Progenitor cell of endocrine pancreas (in vitro differentiated cells): ENCODE results near the gene RTEL1. TPM values are rescaled to one million over a fixed set of nuclear protein-coding genes. Genes with fewer than 3 reads are reported as not detected.

ENCODE experiments used
- DNase-seq: peaks from one replicate; pipeline ENCODE4 v3.0.0; 2021; ENCODE audit warnings: low spot score; ENCODE audit not compliant: unreplicated experiment
- H3K27ac Mint-ChIP-seq: 2 replicates; pipeline ENCODE4 v1.8.0; 2021; ENCODE audit warnings: mild to moderate bottlenecking, moderate library complexity, mixed read lengths
- H3K27me3 Mint-ChIP-seq: 2 replicates; pipeline ENCODE4 v1.8.0; 2021; ENCODE audit warnings: mixed read lengths
- H3K36me3 Mint-ChIP-seq: 2 replicates; pipeline ENCODE4 v1.8.0; 2022; ENCODE audit warnings: mixed read lengths; ENCODE audit not compliant: insufficient read depth
- H3K4me1 Mint-ChIP-seq: 2 replicates; pipeline ENCODE4 v1.8.0; 2021; ENCODE audit warnings: low read depth, mixed read lengths
- H3K4me3 Mint-ChIP-seq: 2 replicates; pipeline ENCODE4 v1.8.0; 2021; ENCODE audit warnings: low read depth, mild to moderate bottlenecking, moderate library complexity, mixed read lengths
- H3K9me3 Mint-ChIP-seq: 2 replicates; pipeline ENCODE4 v1.8.0; 2021; ENCODE audit warnings: low read depth, mixed read lengths
- total RNA-seq: library from RNA; stranded (reverse); gene quantifications from 2 replicates; pipeline ENCODE4 v1.2.1, GENCODE V29; 2021
- TF ChIP-seq, protein P1 (sequence below): fragments of 200-600 bp; sonication (generic); IDR thresholded peaks from one replicate; pipeline ENCODE4 v1.5.0; 2021; ENCODE audit warnings: antibody characterized with exemption, mild to moderate bottlenecking; ENCODE audit not compliant: unreplicated experiment

The RTEL1 gene
- total RNA-seq, 1 donor from 2014 or later = 35.5 TPM

- Mint-ChIP-seq H3K9me3 (peaks cover 5% of the 10 kb centered on the region), H3K27ac (no peak overlapping the region), H3K27me3 (no peaks in the 10 kb centered on the region), H3K4me3 (no peak overlapping the region), H3K4me1 (peaks cover 2% of the 10 kb centered on the region), H3K36me3 (peaks cover 27% of the 10 kb centered on the region)
- DNase-seq = no peak
- TF ChIP-seq, protein P1, sequence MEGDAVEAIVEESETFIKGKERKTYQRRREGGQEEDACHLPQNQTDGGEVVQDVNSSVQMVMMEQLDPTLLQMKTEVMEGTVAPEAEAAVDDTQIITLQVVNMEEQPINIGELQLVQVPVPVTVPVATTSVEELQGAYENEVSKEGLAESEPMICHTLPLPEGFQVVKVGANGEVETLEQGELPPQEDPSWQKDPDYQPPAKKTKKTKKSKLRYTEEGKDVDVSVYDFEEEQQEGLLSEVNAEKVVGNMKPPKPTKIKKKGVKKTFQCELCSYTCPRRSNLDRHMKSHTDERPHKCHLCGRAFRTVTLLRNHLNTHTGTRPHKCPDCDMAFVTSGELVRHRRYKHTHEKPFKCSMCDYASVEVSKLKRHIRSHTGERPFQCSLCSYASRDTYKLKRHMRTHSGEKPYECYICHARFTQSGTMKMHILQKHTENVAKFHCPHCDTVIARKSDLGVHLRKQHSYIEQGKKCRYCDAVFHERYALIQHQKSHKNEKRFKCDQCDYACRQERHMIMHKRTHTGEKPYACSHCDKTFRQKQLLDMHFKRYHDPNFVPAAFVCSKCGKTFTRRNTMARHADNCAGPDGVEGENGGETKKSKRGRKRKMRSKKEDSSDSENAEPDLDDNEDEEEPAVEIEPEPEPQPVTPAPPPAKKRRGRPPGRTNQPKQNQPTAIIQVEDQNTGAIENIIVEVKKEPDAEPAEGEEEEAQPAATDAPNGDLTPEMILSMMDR = no peak
These were observed 38.6 kb upstream of the RTEL1 start for GRCh38 chr20:63619505-63619904.

- Mint-ChIP-seq H3K27me3 (no peaks in the 10 kb centered on the region), H3K4me3 (no peak overlapping the region), H3K36me3 (peaks cover 16% of the 10 kb centered on the region), H3K9me3 (no peaks in the 10 kb centered on the region), H3K4me1 (peaks cover 5% of the 10 kb centered on the region), H3K27ac (no peak overlapping the region)
- TF ChIP-seq, protein P1 = no peak
- DNase-seq = no peak
These were observed 37.1 kb upstream of the RTEL1 start for GRCh38 chr20:63620991-63621390.

DNA sequence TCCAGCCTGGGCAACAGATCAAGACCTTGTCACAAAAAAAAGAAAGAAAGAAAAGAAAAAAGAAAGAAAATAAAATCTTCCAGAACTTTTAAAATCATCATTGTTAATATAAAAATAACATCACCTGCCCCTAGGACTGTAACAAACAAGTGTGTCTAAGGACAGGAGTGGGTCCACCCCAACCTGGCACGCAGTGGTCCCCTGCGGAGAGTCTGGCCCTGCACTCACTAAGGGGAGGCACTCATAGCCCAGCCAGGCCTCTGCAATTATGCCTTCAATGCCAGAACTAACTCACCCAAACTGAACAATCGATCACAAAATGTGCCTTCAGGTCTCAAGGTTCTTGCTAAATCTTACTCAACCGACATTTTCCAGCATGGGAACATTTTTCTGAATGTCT lies 36.0 kb upstream of the RTEL1 start:
- no peak overlapping the region for H3K27ac Mint-ChIP-seq
- H3K4me1 Mint-ChIP-seq = peaks cover 5% of the 10 kb centered on the region
- no peaks in the 10 kb centered on the region for H3K27me3 Mint-ChIP-seq
- peaks cover 7% of the 10 kb centered on the region for H3K36me3 Mint-ChIP-seq
- H3K9me3 Mint-ChIP-seq = no peaks in the 10 kb centered on the region
- DNase-seq = no peak
- TF ChIP-seq, protein P1 = no peak
- H3K4me3 Mint-ChIP-seq = no peak overlapping the region

GRCh38 chr20:63622732-63623131 lies 35.4 kb upstream of the RTEL1 start:
- Mint-ChIP-seq H3K36me3 (peaks cover 5% of the 10 kb centered on the region), H3K27ac (no peak overlapping the region), H3K27me3 (no peaks in the 10 kb centered on the region), H3K4me3 (no peak overlapping the region), H3K9me3 (no peaks in the 10 kb centered on the region), H3K4me1 (peaks cover 5% of the 10 kb centered on the region)
- TF ChIP-seq, protein P1 = no peak
- no peak for DNase-seq

DNA sequence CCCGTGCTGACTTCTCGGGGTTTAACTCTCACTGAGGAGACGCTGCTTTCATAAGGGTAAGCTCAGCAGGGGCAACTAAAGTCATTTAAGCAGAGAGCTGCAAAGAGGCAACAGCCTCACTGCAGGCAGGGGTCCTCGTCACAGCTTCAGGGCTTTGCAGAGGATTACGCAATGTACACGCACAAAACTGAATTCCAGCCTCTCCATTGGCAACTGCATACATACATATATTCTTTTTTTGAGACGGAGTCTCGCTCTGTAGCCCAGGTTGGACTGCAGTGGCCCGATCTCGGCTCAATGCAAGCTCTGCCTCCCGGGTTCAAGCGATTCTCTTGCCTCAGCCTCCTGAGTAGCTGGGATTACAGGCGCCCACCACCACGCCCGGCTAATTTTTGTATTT lies 33.6 kb upstream of the RTEL1 start:
- Mint-ChIP-seq H3K4me1 (peaks cover 9% of the 10 kb centered on the region), H3K27ac (no peak overlapping the region), H3K4me3 (peak overlapping the region; percentile 16), H3K27me3 (no peaks in the 10 kb centered on the region), H3K9me3 (no peaks in the 10 kb centered on the region), H3K36me3 (peaks cover 2% of the 10 kb centered on the region)
- TF ChIP-seq, protein P1 = no peak
- no peak for DNase-seq
